GM12865 (cell line): ENCODE measurements around the gene PCCA.

Experiments used
- DNase-seq: peaks from one replicate; pipeline ENCODE4 v3.0.0; 2010; ENCODE audit warnings: low read depth
- H3K4me3 ChIP-seq: 2 replicates; pipeline ENCODE4 v1.5.1; 2011; ENCODE audit warnings: mild to moderate bottlenecking, low read depth, low read length, control low read depth
- TF ChIP-seq, protein P1 (sequence below): IDR thresholded peaks from 2 replicates; pipeline ENCODE4 v1.5.1; 2011; ENCODE audit warnings: low read length, control low read depth, low read depth, inconsistent platforms; ENCODE audit not compliant: insufficient read depth; ENCODE audit errors: missing control alignments

Gene PCCA

DNA sequence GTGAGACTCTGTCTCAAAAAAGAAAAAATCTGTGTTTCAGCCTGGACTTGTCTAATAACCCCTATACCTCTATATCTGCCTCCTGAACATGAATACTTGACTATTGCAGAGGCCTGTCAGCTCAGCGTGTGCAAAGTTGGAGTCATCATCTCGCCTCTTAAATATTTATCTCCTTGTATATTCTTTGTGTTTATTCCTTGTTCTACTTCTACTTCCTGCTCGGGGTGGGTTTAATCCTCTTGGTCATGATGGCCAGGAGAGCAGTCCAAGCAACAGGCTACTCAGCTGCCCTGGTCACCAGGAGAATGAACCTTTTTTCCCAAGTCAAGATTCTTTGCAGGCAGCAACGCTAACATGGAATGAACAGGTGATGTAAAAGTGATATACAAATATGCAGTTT is 119.1 kb downstream of the PCCA start:
- DNase-seq, result no peak
- TF ChIP-seq, protein P1, sequence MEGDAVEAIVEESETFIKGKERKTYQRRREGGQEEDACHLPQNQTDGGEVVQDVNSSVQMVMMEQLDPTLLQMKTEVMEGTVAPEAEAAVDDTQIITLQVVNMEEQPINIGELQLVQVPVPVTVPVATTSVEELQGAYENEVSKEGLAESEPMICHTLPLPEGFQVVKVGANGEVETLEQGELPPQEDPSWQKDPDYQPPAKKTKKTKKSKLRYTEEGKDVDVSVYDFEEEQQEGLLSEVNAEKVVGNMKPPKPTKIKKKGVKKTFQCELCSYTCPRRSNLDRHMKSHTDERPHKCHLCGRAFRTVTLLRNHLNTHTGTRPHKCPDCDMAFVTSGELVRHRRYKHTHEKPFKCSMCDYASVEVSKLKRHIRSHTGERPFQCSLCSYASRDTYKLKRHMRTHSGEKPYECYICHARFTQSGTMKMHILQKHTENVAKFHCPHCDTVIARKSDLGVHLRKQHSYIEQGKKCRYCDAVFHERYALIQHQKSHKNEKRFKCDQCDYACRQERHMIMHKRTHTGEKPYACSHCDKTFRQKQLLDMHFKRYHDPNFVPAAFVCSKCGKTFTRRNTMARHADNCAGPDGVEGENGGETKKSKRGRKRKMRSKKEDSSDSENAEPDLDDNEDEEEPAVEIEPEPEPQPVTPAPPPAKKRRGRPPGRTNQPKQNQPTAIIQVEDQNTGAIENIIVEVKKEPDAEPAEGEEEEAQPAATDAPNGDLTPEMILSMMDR, result no peak
- H3K4me3 ChIP-seq, result no peak overlapping the region

DNA sequence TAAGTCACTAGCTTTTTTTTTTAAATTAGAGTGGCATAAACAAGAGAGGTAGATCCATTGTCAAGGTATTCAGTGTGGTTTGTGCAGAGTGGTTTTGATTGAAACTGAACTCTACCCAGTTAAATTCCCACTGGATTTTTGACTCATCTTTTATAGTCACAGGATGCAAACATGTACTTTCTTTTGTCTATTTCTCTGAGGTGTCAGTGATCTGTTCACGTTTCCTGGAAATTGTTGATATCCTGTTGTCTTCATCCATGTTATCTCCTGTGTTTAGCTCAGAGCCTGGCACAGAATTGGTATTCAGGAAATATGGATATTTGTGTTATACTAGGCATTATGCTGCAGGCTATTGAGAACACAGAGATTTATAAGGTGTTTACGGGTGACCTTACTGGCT is 119.7 kb downstream of the PCCA start:
- no peak overlapping the region for H3K4me3 ChIP-seq
- no peak for DNase-seq
- TF ChIP-seq, protein P1, result no peak

DNA sequence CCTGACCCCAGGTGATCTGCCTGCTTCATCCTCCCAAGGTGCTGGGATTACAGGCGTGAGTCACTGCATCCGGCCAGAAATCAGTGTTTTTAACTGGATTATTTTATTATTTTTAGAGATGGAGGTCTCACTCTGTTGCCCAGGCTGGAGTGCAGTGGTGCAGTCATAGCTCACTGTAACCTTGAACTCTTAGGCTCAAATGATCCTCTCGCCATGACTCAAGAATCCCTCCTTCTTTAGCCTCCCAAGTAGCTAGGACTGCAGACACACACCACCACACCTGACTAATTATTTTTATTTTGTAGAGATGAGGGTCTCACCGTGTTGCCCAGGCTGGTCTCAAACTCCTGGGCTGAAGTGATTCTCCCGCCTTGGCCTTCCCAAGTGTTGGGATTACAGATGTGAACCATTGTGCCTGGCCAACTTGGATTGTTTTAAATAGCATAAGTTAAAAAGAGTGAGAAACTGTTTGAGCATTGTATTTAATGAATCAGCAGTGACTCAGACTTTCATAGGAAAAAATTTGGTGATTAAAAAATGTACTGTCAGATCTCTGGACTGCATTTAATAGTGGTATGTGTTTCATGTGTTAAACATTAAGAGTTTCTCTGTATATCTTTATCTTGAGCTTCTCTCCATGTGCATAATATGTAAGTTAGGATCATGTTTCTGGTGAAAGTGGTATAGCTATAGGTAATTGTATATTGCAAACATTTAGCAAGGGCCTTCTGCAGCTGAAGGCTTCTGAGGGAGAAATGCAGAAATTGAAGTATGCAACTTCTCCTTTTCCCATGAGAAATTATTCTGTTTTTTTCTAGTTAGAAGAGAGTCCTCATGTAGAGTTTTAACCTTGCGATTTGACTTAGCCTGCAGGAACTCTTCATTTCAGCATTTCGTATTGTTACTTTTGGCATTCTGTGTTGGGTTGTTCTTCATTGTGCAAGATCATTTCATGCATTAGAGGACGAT is 121.2 kb downstream of the PCCA start:
- DNase-seq, result no peak
- H3K4me3 ChIP-seq, result no peak overlapping the region
- TF ChIP-seq, protein P1, result no peak

DNA sequence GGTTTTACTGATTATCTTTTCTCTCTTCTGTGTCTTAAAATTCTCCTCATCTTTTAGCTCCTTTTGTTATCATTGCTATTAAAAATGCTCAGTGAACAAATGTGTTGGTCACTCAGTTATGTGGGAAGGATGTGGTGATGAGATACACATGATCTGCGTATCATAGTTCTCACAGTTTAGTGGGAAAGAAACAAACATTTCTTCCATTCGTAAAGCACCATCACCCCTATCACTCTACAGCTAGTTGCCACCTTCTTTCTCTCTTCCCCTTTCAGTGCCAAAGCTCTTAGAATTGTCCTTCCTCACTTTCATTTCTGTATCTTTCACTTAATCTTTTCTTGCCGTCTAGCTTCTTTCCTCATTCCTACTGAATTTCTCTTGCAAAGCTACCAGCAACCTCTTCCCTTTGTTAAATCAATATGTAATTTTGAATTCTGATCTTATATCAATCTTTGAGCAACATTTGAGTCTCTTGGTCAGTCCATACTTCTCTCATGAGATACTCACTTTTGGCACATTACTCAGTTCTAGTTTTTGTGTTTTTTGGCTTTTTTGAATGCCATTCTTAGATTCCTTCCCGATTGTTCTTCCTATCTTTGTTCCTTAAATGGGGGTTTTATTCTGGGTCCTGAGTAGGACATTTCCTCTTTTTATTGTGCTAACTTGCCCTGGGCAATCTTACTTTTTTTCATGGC is 122.3 kb downstream of the PCCA start:
- H3K4me3 ChIP-seq, result no peak overlapping the region
- no peak for DNase-seq
- TF ChIP-seq, protein P1, result no peak

DNA sequence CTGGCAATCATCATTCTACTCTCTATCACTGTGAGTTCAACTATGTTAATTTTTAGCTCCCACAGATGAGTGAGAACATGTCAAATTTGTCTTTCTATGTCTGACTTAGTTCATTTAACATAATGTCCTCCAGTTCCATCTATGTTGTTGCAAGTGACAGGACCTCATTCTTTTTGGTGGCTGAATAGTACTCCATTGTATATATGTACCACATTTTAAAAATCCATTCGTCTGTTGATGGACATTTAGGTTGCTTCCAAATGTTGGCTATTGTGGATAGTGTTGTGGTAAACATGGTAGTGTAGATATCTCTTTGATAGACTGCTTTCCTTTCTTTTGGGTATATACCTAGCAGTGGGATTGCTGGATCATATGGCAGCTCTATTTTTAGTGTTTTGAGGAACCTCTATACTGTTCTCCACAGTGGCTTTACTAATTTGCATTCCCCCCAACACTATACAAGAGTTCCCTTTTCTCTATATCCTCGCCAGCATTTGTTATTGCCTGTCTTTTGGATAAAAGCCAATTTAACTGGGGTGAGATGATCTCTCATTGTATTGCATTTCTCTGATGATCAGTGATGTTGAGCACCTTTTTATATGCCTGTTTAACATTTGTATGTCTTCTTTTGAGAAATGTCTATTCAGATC is 124.1 kb downstream of the PCCA start:
- TF ChIP-seq, protein P1, result no peak

DNA sequence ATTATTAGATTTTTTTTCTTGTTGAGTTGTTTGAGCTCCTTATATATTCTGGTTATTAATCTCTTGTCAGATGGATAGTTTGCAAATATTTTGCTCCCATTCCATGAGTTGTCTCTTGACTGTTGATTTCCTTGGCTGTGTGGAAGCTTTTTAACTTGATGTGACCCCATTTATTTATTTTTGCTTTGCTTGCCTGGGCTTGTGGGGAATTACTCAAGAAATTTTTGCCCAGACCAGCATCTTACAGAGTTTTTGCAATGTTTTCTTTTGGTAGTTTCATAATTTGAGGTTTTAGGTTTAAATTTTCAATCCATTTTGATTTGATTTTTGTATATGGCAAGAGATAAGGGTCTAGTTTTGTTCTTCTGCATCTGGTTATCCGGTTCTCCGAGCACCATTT is 124.7 kb downstream of the PCCA start:
- DNase-seq, result no peak
- TF ChIP-seq, protein P1, result no peak
- no peak overlapping the region for H3K4me3 ChIP-seq

More for the DNA sequence above, 124.1 kb downstream of the PCCA start:
- no peak for DNase-seq
- H3K4me3 ChIP-seq, result no peak overlapping the region
